Bone marrow (tissue), 2 donors: ENCODE measurements around the gene ACTL7B.
"Not testable (repeated sequence)": the region's sequence is repeated elsewhere in the genome, so short reads cannot be mapped to it uniquely, and the experiment has no call there.

ENCODE experiments used
- DNase-seq, 2 donors: peaks; one replicate each; lab custom pipeline; 2025; lab: John Stamatoyannopoulos, UW

The ACTL7B gene

DNA sequence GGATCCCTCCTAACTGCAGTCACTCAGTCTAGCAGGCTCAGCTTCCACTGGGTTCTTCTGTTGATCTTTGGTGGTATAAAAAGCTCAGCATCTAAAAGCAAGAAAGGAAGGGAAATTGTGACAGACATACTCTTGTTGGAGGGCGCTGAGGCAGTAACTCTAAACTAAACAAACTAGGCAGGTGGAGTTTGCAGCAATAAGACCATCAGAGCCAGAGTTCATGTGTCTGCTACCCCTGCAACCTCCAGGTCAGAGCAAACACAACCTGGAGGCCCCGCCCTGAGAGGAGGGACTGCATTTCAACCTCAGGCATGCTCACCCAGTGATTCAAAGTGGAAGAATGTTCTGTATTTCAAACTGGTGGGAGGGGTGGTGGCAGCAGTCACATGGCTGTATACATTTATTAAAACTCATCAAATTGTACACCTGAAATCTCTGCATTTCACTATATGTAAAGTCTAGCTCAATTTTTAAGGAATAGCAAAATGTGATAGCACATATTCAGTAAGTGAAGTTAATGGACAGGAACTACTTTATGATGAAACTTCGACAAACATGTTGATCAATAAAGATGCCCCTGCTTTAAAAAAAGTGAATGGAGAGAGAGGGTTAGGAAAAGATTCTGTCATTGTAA is 13.4 kb upstream of the ACTL7B start:
- no peak for DNase-seq

DNA sequence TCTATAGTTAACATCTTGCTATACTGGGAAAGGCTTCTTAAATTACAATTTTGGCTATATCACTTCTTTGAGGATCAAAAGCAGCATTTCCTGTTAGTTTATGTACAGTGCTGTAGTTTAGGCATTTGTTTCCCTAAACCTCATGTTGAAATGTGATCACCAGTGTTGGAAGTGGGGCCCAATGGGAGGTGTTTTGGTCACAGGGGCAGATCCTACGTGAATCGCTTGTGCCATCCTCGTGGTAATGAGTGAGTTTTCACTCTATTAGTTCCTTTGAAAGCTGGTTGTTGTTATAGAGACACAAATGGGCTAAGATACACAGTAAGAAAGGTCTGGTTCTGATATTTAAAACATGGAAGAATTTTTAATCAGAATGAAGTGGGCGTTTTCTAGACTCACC is 12.0 kb upstream of the ACTL7B start:
- DNase-seq = no peak

DNA sequence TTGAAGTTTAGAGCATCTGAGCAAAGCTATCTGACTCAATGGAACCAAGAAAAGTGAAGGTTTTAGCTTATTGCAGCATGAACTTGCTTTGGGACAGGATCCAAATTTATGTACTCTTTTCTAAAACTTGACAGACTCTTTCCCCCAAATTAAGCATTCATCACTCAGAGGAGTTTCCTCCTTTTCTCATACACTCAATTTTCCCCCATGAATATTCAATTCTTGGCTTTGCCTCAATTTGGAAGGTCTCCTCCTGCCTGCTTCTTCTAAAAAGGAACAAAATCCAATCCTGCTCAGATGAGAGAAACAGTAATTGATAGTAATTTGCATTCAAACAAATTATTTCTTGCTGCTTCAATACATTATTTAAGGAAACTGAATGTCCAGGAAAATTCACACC is 11.3 kb upstream of the ACTL7B start:
- no peak for DNase-seq

DNA sequence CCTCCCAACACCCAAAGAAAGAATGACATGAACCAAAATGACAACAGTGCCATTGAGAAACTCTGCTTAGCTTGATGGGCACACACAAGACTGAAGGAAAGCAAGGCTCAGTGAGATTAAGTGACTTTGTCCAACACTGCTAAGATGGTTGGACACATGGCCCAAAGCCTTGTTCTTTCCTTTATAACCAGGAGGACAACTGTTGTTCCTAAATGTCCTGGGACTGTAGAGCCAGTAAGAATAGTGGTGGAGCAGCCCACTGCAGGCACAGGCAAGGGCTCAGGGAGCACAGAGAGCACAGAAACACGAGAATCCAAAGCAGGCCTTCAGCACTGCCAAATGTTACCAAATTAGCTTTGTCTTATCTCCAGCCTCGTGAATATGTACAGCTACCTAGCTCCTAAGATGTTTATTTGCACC is 10.2 kb upstream of the ACTL7B start:
- DNase-seq = no peak

DNA sequence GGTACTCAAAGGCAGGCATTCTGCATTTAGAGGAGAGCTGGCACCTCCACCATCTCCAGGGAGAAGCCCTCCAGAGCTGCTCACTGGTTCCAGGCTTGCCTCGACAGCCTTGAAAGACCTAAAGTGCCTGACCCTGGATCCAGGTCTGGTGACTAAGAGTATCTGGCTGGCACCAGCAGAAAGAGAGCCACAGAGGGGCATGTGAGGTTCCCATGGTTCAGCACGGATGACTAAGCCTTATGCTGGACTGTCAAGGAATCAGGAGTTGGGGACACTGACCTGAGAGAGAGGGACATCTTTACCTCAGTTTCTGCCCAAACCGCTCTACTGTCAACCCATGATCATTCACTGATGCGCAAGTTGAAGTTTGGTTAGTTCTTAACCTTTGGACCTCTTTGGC is 9.3 kb upstream of the ACTL7B start:
- DNase-seq = no peak

DNA sequence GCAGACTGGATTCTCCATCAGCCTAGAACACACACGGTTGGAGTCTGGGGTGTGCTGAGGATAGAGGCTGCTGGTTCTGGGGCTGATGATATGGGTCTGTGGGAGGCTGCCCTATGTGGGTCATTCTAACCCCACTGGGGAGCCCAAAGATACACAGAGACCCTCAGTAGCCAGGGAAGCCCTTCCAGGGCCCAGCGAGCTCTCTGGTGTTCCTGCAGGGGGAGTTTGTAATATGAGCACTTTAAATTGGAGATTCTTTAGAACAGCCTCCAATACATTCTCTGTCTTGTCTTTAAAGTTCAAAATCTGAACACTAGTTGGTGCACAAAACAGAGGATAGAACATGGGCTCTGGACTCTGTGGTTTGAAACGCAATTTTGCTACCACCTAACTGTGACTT is 8.7 kb upstream of the ACTL7B start:
- DNase-seq = no peak

DNA sequence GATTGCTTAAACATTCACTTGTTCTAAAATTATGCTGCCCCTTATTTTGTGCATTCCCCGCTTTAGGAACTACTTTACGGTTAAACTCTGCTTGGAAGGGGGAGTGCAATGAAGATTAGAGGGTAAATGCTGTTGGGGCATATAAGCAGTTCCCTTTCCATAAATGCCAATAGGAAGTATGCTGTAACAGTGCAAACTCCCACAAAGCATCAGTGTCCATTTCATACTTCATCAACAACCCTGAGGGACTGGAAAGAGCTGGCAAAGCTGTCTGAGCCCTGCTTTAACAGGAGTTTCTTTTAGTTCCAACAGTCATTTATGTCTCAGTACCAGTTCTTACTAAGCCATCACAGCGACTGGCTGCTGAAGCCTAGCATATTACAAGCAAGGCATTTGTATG is 8.1 kb upstream of the ACTL7B start:
- no peak for DNase-seq

DNA sequence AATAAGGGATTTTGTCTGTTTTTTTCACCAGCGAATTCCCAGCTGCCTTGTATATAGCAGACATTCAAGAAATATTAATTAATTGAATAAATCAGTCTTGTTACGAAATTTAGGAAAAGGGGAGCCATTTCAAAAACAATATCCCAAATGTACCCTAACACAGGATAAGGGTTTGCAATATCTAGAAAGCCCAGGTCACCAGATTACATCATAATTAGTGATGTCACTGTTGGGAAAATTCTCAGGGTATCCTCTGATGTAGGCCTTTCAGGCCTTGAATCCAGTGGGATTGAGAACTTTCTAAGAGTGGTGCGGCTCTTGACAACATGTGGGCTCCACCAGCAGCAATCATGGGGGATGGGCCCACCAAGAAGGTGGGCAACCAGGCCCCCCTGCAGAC is 6.2 kb upstream of the ACTL7B start, which contains the start of gene ACTL7A:
TSS of gene ACTL7A (plus strand) at position 270 of the 400 bp plus-strand sequence. CDS start at position 327, 57 bp downstream.
- DNase-seq = no peak

DNA sequence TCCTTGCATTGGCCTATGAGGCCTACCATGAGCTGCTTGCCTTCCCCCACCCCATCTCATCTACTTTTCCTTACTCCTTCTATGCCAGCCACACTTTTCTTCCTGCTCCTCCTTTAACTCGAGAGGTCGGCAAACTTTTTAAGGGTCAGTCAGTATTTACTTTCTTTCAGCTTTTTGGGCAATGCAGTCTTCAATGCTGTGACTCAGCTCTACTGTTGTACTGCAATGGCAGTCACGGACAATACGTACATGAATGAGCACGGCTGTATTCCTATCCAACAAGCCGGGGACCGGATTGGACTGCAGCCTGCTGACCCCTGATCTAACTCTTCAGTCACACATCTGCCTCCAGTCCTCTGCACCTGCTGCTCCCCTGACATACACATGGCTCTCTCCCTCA is 5.7 kb upstream of the ACTL7B start:
- DNase-seq = no peak

DNA sequence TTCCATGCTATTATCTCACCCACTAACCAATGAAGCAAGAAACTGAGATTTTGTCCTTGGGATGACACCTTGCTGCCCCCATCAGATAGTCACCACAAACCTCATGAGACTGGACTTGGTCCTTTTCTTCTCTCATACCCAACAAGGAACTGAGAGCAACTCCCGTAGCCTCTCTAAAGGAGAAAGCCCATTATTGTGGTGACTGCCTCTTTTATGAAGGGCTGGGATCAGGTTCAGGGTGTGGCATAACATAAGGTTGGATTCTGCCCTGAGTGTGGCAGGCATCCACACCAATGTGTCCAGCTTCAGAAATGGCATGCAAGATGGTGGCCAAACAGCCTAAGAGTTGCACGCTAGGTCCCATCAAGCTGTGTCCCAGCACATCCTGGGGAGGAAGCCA is 5.0 kb upstream of the ACTL7B start:
- no peak for DNase-seq

DNA sequence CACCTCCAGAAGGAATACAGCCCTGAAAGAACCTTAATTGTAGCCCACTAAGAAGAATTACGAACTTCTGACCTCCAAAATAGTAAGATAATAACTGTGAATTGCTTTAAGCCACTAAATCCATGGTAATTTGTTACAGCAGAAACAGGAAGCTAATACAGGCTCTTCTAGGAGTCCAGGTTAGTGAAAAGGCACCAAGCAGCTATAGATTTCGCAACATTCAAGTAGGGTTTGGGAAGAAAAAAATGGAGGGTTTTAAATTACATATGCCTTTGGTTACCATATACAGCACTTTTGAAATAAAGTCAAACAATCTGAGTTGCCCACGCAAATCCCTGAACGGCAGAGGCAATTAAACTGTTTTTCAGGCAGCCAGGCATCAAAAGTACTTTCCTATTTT is 4.6 kb upstream of the ACTL7B start:
- DNase-seq = no peak

DNA sequence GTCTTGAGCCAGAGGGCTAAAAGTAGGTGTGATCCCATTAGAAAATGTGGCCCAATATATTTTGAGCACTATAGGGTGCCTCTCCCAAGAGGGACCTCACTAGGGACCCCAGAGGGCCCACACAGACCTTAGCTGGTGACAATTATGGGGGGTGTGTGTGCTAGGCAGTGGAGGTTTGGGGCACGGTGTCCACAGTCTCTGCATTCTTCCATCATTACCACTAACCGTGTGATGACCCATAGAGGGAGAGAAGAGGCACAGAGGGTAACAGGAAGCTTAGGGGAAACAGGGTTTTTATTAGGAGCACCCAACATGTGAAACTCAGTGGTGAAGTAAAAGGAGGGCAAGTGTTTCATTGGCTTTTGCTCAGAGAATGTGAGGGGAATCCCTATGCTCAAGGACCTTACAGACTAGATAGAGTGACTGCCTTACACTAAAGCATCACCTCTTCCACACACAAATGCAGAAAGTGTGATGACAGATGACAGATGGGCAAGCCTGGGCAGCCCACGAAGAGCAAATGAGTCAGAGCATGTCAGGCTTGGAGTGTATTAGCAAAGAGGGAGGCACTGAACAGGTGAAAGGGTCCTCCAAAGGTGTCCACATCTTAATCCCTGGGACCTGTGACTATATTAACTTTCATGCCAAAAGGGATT is 3.8 kb upstream of the ACTL7B start:
- DNase-seq = no peak

DNA sequence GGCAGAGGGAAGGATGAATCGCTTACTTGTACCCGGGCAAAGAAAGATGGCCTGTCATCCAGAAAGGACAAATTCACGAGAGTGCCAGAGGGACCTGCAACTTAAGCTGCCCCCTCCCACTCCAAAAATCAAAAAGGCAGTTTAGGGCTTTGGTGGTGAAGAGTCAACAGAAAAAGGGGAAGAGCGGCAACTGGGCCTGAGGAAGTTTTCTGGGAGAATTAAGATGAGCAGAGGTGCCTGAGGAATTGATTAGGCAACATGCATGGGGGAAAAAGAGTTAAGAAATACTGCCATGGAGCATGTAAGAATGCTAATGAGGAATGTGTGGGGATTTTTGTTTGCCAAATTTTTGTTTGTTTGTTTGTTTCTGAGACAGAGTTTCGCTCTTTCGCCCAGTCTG is 1.8 kb upstream of the ACTL7B start:
- no peak for DNase-seq

DNA sequence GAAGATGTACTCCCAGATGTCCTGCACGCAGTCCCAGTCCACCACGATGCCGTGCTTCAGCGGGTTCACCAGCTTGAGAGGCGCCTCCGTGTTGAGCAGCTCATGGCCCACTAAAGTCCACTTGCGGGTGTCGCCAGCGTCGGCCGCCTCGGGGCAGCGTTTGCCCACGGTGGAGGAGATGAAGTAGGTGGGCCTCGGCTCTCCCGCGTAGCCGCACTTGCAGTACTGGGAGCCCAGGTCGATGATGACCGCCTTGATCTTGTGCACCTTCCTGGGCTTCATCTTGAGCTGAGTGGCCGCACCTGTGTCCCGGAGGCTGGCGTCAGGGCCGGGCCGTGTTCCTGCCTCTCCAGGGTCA is 278 bp downstream of the ACTL7B start:
- DNase-seq = no peak

DNA sequence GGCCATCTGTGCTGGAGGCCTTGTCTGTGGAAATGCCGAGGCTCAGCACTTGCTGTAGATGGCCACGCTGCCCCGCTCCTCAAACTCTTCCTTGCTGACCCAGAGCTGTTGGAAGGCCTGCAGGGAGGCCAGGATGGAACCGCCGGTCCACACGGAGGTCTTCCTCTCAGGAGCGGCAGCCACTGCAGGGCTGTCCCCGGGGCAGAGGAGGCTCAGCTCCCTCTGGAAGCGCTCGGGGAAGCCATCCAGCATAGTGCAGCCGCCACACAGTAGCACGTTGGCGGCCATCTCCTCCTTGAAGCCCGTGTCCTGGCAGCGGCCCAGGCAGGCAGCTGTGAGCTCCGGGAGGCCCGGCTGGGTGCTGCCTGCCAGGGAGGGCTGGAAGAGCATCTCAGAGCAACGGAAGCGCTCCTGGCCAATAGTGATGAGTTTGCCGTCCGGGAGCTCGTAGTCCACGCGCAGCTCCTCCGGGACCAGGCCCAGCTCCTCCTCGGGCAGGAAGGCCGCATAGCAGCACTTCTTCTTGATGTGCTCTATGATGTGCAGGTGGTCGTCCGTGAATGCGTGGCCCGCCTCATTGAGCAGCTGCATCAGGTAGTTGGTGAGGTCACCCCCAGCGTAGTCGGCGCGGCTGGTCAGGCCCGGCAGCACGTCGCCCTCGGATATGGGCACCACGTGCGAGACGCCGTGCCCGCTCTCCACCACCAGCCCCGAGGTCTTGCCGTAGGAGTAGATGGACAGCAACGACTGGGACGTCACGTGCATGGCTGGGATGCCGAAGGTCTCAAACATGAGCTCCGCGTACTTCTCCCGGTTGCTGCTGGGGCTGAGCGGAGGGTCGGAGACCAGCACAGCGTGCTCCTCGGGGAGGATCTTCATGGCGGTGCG is 901 bp downstream of the ACTL7B start:
- no peak for DNase-seq

DNA sequence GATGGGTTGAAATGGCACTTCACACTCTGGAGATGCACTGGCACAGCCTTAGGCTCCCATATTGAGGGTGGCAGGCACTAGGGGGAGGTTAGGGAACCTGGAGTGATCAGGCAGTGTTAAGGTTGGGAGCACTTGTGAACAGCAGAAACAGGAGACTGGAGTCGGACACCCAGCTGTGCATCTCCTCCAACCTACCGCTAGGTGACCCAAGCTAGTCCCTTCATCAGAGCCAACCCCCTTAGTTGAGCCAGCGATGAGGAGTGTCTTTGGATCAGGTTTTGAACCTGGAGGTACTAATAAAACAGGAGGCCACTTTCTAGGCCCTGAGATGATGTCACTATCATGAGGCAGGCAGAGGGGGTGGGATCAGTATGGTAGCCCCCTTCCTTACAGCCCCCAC is 1.7 kb downstream of the ACTL7B start:
- DNase-seq = no peak

DNA sequence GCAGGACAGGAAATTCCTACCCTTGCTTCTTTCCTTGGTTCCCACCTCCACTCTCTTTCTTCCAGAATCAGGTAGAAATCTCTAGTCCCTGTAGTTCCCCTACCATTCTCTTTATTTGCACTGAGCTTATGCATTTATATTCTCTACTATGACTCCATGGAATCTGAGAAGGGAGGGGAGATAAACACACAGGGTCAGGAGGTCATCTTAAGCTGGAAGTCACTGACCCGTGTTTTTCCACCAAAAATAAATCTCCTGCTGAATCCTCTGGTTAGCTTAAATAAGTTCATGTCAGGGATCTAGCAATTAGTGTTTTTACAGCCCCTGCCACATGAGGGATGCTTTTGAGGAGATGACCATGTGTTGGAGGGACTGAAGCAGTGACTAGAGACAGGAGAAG is 3.7 kb downstream of the ACTL7B start:
- no peak for DNase-seq

DNA sequence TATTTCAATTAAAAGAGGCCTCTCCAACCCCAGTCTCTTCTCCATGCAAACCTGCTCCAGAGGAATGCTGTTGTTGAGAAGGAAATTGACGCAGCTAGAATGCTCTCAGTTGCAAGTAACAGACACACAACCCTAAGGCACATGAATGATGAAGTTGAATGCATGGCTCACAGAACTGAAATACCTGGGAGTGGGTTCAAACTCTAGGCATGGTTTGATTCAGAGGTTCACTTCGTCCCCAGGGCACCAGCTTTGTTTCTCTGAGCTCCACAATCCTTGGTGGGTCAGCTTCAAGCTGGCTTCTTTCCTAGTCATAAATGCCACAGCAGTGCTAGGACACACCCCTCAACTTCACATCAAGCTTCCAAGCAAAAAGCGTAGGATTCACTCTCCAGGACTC is 4.6 kb downstream of the ACTL7B start:
- no peak for DNase-seq

DNA sequence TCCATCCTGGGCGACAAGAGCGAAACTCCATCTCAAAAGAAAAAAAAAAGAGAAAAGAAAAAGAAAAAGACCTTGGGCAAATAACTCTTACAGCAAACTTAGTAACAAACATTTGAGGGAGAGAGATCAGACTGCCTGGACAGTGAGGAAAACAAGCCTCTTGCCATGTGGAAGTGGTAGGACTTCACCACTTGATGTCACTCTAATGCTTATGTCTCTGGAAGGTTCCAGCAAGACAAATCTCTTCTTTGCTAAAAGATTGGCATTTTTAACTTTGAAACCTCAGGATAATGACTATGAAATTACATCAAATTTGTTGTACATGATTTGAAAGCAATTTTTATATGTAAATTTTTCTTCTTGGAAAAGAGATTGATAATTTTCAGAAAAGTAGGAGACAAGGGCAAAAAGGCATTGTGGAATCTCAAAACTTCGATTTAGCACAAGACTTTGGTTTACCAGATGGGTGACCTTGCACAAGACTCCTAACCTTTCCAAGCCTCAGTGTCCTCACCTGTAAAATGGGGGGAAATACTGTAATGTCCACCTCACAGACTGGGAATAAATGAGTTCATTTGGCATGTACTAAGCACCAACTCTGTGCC is 5.4 kb downstream of the ACTL7B start:
- no peak for DNase-seq

DNA sequence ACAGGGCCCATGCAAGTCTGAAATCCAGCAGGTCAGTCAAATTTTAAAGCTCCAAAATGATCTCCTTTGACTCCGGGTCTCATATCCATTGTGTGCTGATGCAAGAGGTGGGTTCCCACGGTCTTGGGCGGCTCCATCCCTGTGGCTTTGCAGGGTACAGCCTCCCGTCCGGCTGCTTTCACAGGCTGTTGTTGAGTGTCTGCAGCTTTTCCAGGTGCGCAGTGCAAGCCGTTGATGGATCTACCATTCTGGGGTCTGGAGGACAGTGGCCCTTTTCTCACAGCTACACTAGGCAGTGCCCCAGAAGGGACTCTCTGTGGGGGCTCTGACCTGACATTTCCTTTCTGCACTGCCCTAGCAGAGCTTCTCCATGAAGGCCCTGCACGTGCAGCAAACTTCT is 7.5 kb downstream of the ACTL7B start:
- not testable (repeated sequence) for DNase-seq

DNA sequence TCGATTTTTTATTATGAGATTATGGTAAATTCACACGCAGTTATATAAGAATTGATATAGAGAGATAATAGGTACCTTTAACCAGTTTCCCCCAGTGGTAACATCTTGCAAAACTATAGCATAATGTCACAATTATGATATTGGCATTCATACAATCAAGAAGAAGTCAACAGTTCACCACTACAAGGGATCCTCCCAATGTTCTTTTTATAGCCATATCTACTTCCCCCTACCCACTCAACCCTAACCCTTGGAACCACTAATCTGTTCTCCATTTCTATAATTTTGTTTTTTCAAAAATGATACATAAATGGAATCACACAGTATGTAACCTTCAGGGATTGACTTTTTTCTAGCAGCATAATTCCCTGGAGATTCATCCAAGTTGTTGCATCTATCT is 9.8 kb downstream of the ACTL7B start:
- DNase-seq = no peak

DNA sequence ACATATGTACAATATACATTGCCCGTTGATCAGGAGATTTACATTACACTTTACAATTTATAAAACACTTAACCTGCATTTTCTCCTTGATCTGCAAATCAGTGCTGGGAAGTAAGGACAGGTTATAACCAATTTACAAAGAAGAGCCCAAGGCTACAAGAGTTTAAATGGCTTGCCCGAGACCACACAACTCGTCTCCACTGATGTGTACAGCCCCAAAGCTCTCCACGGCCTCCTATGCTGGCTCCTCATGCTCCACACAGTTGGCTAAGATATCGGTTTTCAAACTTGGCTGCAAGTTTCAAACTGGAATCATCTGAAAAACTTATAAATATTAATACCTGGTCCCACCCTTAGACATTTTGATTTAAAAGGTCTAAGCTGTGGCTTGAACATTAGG is 10.3 kb downstream of the ACTL7B start:
- DNase-seq = no peak

DNA sequence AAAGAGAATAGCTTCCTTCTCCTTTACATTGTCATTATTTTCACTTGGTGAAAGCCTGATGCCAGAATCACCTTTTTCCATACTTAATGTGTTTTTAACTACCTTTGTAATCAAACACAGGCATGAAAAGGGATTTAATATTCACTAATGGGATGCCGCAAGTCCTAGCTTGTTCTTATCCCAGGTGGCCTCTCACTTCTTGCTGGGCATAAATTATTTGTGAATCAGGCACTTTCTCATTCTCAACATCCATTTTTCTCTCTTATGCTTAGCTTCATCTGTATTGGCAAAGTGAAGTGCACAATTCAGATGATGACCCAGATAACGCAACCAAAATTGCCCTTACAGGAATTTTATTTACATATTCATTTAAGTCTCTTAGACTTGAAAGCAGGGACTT is 10.9 kb downstream of the ACTL7B start:
- no peak for DNase-seq
